Measurements from ENCODE around the gene SCAF1. TPM values are rescaled to one million over a fixed set of nuclear protein-coding genes. Genes with fewer than 3 reads are reported as not detected.
A peak's percentile ranks its signal among the peaks of the same experiment; 100 is the strongest.

SCAF1 gene
- total RNA-seq, 1 donor from 2014 or later = 105 TPM

GRCh38 chr19:49680421-49681351 is 38.7 kb downstream of the SCAF1 start:
- FAIRE-seq = no peak
- Mint-ChIP-seq H3K36me3 (ENCODE audit: low read depth, unreplicated experiment) (peaks cover 13% of the 10 kb centered on the region), H3K27me3 (ENCODE audit: low read depth, unreplicated experiment) (no peaks in the 10 kb centered on the region), H3K9me3 (ENCODE audit: unreplicated experiment) (no peaks in the 10 kb centered on the region), H3K4me1 (ENCODE audit: low read depth, unreplicated experiment) (peaks cover 6% of the 10 kb centered on the region), H3K4me3 (ENCODE audit: unreplicated experiment) (peak overlapping the region; percentile 73), H3K27ac (ENCODE audit: unreplicated experiment) (peak overlapping the region; percentile 44)
- Histone ChIP-seq H4K20me1 (ENCODE audit: insufficient read depth, low read length) (peaks cover 72% of the 10 kb centered on the region), H3K9me3 (ENCODE audit: insufficient read depth, low read depth, low read length) (no peaks in the 10 kb centered on the region), H3K4me2 (ENCODE audit: low read length) (peak overlapping the region; percentile 93), H3K36me3 (ENCODE audit: insufficient read depth, low read length) (peaks cover 13% of the 10 kb centered on the region), H3K27ac (ENCODE audit: low read depth, low read length) (peak overlapping the region; percentile 44), H3K27me3 (ENCODE audit: insufficient read depth, low read length) (no peaks in the 10 kb centered on the region), H3K9ac (ENCODE audit: low read length) (peak overlapping the region; percentile 61), H3K4me3 (ENCODE audit: insufficient read depth, low read depth, low read length) (peak overlapping the region; percentile 20), H2AFZ (ENCODE audit: low read depth, low read length) (no peak overlapping the region), H3K4me1 (ENCODE audit: insufficient read depth, low read length) (peaks cover 18% of the 10 kb centered on the region), H3K79me2 (ENCODE audit: insufficient read depth, low read length) (peaks cover 60% of the 10 kb centered on the region)
- peak; percentile 87 for TF ChIP-seq CTCF (IDR thresholded peaks at IDR 0.05; ENCODE audit: insufficient read depth, low read depth, low read length)
- no peak for TF ChIP-seq EZH2 (IDR thresholded peaks at IDR 0.05; ENCODE audit: insufficient read depth, low read length)
- DNase-seq (ENCODE audit: low read depth) = peak; percentile 27

- Mint-ChIP-seq H3K4me1 (ENCODE audit: low read depth, unreplicated experiment) (peaks cover 6% of the 10 kb centered on the region), H3K4me3 (ENCODE audit: unreplicated experiment) (no peak overlapping the region), H3K36me3 (ENCODE audit: low read depth, unreplicated experiment) (peaks cover 13% of the 10 kb centered on the region), H3K9me3 (ENCODE audit: unreplicated experiment) (no peaks in the 10 kb centered on the region), H3K27me3 (ENCODE audit: low read depth, unreplicated experiment) (no peaks in the 10 kb centered on the region), H3K27ac (ENCODE audit: unreplicated experiment) (no peak overlapping the region)
- Histone ChIP-seq H3K9ac (ENCODE audit: low read length) (no peak overlapping the region), H4K20me1 (ENCODE audit: insufficient read depth, low read length) (peaks cover 78% of the 10 kb centered on the region), H2AFZ (ENCODE audit: low read depth, low read length) (no peak overlapping the region), H3K9me3 (ENCODE audit: insufficient read depth, low read depth, low read length) (no peaks in the 10 kb centered on the region), H3K27me3 (ENCODE audit: insufficient read depth, low read length) (no peaks in the 10 kb centered on the region), H3K4me3 (ENCODE audit: insufficient read depth, low read depth, low read length) (no peak overlapping the region), H3K79me2 (ENCODE audit: insufficient read depth, low read length) (peaks cover 60% of the 10 kb centered on the region), H3K27ac (ENCODE audit: low read depth, low read length) (no peak overlapping the region), H3K36me3 (ENCODE audit: insufficient read depth, low read length) (peaks cover 13% of the 10 kb centered on the region), H3K4me1 (ENCODE audit: insufficient read depth, low read length) (peaks cover 18% of the 10 kb centered on the region), H3K4me2 (ENCODE audit: low read length) (no peak overlapping the region)
- FAIRE-seq (no peak), DNase-seq (ENCODE audit: low read depth) (no peak)
- no peak for TF ChIP-seq EZH2 (IDR thresholded peaks at IDR 0.05; ENCODE audit: insufficient read depth, low read length)
- TF ChIP-seq CTCF (IDR thresholded peaks at IDR 0.05; ENCODE audit: insufficient read depth, low read depth, low read length) = no peak
Measured at GRCh38 chr19:49681830-49682229, 39.8 kb downstream of the SCAF1 start.

GRCh38 chr19:49682274-49682673 is 40.3 kb downstream of the SCAF1 start:
- peaks cover 6% of the 10 kb centered on the region for H3K4me1 Mint-ChIP-seq (ENCODE audit: low read depth, unreplicated experiment)
- H3K4me2 ChIP-seq (ENCODE audit: low read length) = no peak overlapping the region
- no peak overlapping the region for H2AFZ ChIP-seq (ENCODE audit: low read depth, low read length)
- peaks cover 13% of the 10 kb centered on the region for H3K36me3 Mint-ChIP-seq (ENCODE audit: low read depth, unreplicated experiment)
- H3K9ac ChIP-seq (ENCODE audit: low read length) = no peak overlapping the region
- peaks cover 78% of the 10 kb centered on the region for H4K20me1 ChIP-seq (ENCODE audit: insufficient read depth, low read length)
- H3K27ac Mint-ChIP-seq (ENCODE audit: unreplicated experiment) = peak overlapping the region; percentile 47
- TF ChIP-seq CTCF (IDR thresholded peaks at IDR 0.05; ENCODE audit: insufficient read depth, low read depth, low read length) = no peak
- no peak for TF ChIP-seq EZH2 (IDR thresholded peaks at IDR 0.05; ENCODE audit: insufficient read depth, low read length)
- no peak overlapping the region for H3K4me3 ChIP-seq (ENCODE audit: insufficient read depth, low read depth, low read length)
- no peaks in the 10 kb centered on the region for H3K9me3 Mint-ChIP-seq (ENCODE audit: unreplicated experiment)
- FAIRE-seq (no peak), DNase-seq (ENCODE audit: low read depth) (no peak)
- H3K4me1 ChIP-seq (ENCODE audit: insufficient read depth, low read length) = peaks cover 18% of the 10 kb centered on the region
- no peaks in the 10 kb centered on the region for H3K27me3 Mint-ChIP-seq (ENCODE audit: low read depth, unreplicated experiment)
- H3K9me3 ChIP-seq (ENCODE audit: insufficient read depth, low read depth, low read length) = no peaks in the 10 kb centered on the region
- H3K36me3 ChIP-seq (ENCODE audit: insufficient read depth, low read length) = peaks cover 13% of the 10 kb centered on the region
- no peak overlapping the region for H3K4me3 Mint-ChIP-seq (ENCODE audit: unreplicated experiment)
- H3K79me2 ChIP-seq (ENCODE audit: insufficient read depth, low read length) = peaks cover 57% of the 10 kb centered on the region
- H3K27ac ChIP-seq (ENCODE audit: low read depth, low read length) = no peak overlapping the region
- H3K27me3 ChIP-seq (ENCODE audit: insufficient read depth, low read length) = no peaks in the 10 kb centered on the region

Data from astrocyte (in vitro differentiated cells and primary cell).